HG03064 (cell line): ENCODE data around the gene SFN.
"Not testable (repeated sequence)": the region's sequence is repeated elsewhere in the genome, so short reads cannot be mapped to it uniquely, and the experiment has no call there.

Experiments
- ATAC-seq: cut with Tn5 transposase; IDR thresholded peaks from one replicate; pipeline ENCODE4 v1.9.1; 2021; ENCODE audit warnings: low read depth; ENCODE audit not compliant: unreplicated experiment

Gene SFN

GRCh38 chr1:26861889-26862378 lies 1.0 kb upstream of the SFN start:
- ATAC-seq = no peak

- ATAC-seq = no peak
Measured at GRCh38 chr1:26863685-26864077, 732 bp downstream of the SFN start.

- peak; percentile 79 for ATAC-seq
Measured at GRCh38 chr1:26864610-26865480, 1.9 kb downstream of the SFN start.

- not testable (repeated sequence) for ATAC-seq
Measured at GRCh38 chr1:26873097-26873496, 10.1 kb downstream of the SFN start.

- no peak for ATAC-seq
Measured at GRCh38 chr1:26874896-26875295, 11.9 kb downstream of the SFN start.

- ATAC-seq = no peak
Measured at GRCh38 chr1:26877326-26877725, 14.4 kb downstream of the SFN start.

GRCh38 chr1:26879793-26880192 lies 16.8 kb downstream of the SFN start:
- no peak for ATAC-seq

GRCh38 chr1:26881611-26882010 lies 18.7 kb downstream of the SFN start:
- not testable (repeated sequence) for ATAC-seq

GRCh38 chr1:26882696-26883463 lies 19.9 kb downstream of the SFN start:
- no peak for ATAC-seq

- ATAC-seq = no peak
Measured at GRCh38 chr1:26887125-26887524, 24.2 kb downstream of the SFN start.

- ATAC-seq = no peak
Measured at GRCh38 chr1:26888231-26888630, 25.3 kb downstream of the SFN start.

- ATAC-seq = peak; percentile 80
Measured at GRCh38 chr1:26889551-26890466, 26.9 kb downstream of the SFN start, which contains the start of gene GPN2. Gene GPN2, minus strand, starts transcription at chr1:26890283. Its CDS starts 187 bp downstream, at chr1:26890096.

GRCh38 chr1:26890467-26890796 lies 27.5 kb downstream of the SFN start:
- ATAC-seq = peak; percentile 38

GRCh38 chr1:26894263-26894662 lies 31.3 kb downstream of the SFN start:
- ATAC-seq = no peak

- ATAC-seq = no peak
Measured at GRCh38 chr1:26897351-26897750, 34.4 kb downstream of the SFN start.

- no peak for ATAC-seq
Measured at GRCh38 chr1:26900001-26900814, 37.3 kb downstream of the SFN start, which contains the start of gene GPATCH3. Gene GPATCH3, minus strand, starts transcription at chr1:26900467. Its CDS starts 25 bp downstream, at chr1:26900442.

- ATAC-seq = no peak
Measured at GRCh38 chr1:26900815-26901511, 38.0 kb downstream of the SFN start.

GRCh38 chr1:26907071-26907917 lies 44.3 kb downstream of the SFN start:
- ATAC-seq = no peak
